ENCODE measurements around the gene SEPTIN10. TPM values are rescaled to one million over a fixed set of nuclear protein-coding genes. Genes with fewer than 3 reads are reported as not detected.

Gene SEPTIN10
- polyA plus RNA-seq, 4 donors = 102 to 121 (median 113) TPM

- no peak for DNase-seq (ENCODE audit: low read depth in 4 of 4, low spot score in 2 of 4)
These were observed 110.6 kb downstream of the SEPTIN10 start for GRCh38 chr2:109503191-109503590.

DNA sequence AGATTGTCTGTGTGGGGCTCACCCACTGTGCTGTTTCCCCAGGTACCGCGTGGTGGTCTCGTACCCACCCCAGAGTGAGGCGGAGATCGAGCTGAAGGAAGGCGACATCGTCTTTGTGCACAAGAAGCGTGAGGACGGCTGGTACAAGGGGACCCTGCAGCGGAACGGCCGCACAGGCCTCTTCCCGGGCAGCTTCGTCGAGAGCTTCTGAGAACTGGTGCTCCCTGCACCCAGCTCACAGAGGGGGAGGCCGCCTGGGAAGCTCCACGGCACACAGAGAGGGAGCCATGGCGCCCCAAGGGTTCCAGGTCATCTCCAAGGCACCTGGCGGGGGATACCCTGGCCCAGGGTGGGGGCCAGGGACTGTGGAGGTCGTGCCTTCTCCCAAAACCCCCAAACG lies 112.3 kb downstream of the SEPTIN10 start:
- no peak for DNase-seq (ENCODE audit: low read depth in 4 of 4, low spot score in 2 of 4)

GRCh38 chr2:109500910-109501309 lies 112.9 kb downstream of the SEPTIN10 start:
- no peak for DNase-seq (ENCODE audit: low read depth in 4 of 4, low spot score in 2 of 4)

GRCh38 chr2:109499566-109499965 lies 114.2 kb downstream of the SEPTIN10 start:
- DNase-seq (ENCODE audit: low read depth in 4 of 4, low spot score in 2 of 4) = no peak

DNA sequence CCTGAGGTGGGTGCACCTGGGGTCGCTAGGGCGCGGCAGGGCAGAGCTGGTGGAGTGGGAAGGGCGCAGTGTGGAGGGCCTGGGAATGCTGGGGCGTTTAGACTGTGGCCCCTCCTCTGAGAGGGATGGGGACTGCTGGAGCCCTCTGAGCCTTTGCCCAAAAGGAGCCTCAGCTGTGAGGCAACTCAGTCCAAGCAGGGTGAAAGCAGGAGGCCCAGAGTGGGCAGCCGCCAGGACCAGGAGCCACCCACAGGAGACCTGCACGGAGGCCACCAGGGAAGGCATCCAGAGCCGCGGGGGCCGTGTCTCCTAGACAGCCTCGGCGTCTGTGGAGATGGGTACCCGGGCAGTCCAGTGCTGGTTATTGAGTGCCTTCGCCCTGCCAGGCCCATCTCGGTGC lies 114.9 kb downstream of the SEPTIN10 start:
- DNase-seq (ENCODE audit: low read depth in 4 of 4, low spot score in 2 of 4) = no peak

- DNase-seq (ENCODE audit: low read depth in 4 of 4, low spot score in 2 of 4) = no peak
These were observed 115.6 kb downstream of the SEPTIN10 start for GRCh38 chr2:109497911-109498870.

DNA sequence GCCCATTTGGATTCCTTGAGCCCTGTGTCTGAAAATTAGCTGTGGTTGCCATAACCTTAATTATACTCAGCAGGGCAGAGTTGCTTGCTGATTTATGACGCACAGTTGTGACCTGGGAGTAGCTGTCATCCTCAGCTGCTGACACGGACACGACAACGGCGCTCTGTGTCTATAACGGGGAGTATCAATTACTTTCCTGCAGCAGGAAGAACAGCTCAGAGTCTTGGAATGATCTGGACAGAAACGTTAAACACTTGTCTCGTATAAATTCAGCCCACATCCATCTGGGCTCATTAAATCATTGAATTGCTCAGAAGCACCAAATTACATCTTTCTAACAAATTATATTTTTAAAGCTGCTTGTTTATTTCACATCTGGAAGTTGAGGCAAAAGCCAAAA lies 116.3 kb downstream of the SEPTIN10 start:
- DNase-seq (ENCODE audit: low read depth in 4 of 4, low spot score in 2 of 4) = no peak

DNA sequence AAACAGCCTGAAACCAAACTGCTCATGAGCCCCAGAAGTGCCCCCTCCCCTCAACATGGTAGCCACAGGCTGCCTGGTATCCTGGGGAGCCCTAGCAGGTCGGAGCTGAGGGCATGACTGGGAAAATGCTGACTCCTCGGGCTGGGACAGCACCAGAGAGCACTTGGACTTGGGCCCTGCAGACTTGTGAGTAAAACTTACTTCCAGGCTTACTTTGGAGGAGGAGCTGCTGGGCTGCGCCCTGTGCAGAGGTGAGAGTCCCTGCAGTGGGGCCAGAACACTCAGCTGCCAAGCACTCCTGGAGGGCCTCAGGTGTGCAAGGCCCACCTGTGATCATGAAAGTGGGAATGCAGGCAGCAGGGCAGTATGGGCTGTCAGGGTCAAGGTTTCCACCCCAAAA lies 119.4 kb downstream of the SEPTIN10 start:
- DNase-seq (ENCODE audit: low read depth in 4 of 4, low spot score in 2 of 4) = no peak

DNA sequence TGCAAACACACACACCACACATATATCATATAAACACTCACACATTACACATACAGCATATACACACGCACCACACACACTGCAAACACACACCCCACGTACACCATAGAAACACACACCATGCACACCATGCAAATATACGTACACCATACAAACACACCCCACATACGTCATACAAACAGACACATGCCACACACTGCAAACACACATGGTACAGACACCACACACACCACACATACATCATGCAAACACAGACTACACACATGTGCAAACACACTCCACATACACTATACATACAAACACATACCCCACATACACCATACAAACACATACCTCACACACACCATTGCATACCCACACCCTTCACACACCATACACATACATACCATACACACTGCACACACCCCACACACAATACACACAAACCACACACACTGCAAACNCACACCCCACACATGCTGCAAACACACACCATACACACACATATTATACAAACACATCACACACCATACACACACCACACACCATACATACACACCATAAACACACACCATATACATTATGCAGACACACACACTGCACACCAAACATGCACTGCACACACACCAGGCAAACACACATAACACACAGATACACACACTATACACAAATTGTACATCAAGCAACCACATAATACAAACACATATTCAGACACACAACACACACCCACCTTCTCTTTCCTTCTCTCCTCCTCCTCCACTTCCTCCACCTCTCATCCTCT lies 120.4 kb downstream of the SEPTIN10 start:
- DNase-seq (ENCODE audit: low read depth in 4 of 4, low spot score in 2 of 4) = no peak

Other genes starting within 250 kb of the SEPTIN10 start
- gene SOWAHC, start 398 bp upstream of the SEPTIN10 start, polyA plus RNA-seq (ENCODE audit: insufficient read length in 4 of 4) = 10 to 100 TPM; 16.2 to 19.8 (median 17.4) TPM
- gene RGPD5, start 180.3 kb upstream of the SEPTIN10 start, polyA plus RNA-seq (ENCODE audit: insufficient read length in 4 of 4) = 10 to 100 TPM in 3 of 4 donors, 1 to 10 TPM in 1; 10.0 to 25.0 (median 16.7) TPM